ENCODE results near the gene DIP2C.

DNA sequence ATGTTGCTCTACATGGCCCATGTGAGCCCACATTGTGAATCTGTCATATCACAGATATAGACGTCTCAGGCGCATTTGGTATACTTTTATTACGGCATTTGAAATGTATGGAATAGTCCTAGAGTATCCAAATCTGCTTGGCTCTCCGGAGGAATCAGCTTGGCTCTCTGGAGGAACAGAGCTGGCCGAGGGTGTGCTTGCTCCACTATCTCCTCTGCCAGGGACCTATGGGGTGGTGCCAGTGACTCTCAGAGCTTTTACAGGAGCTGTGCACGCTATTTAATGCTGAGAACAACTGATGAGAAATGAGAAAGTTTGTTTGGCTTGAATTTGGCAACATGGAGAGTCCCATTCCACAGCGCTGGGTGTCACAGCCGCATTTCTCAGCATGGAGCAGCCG is 410.2 kb downstream of the DIP2C start:
- TF ChIP-seq CTCF (IDR thresholded peaks at IDR 0.05), result no peak
- TF ChIP-seq EZH2 (IDR thresholded peaks at IDR 0.05), result no peak
- no peak for TF ChIP-seq EZH2phosphoT487 (IDR thresholded peaks at IDR 0.05)

Measured in neural progenitor cell (in vitro differentiated cells).